Ishikawa (cell line): ENCODE results near the gene SAMD5.

Experiments used
- CEBPB ChIP-seq: IDR thresholded peaks from 2 replicates; pipeline ENCODE4 v1.6.1; 2012
- CREB1 ChIP-seq: IDR thresholded peaks from 2 replicates; pipeline ENCODE4 v1.6.1; 2012; ENCODE audit warnings: low read depth
- EGR1 ChIP-seq: IDR thresholded peaks from 2 replicates; pipeline ENCODE4 v1.6.1; 2012
- EP300 ChIP-seq: IDR thresholded peaks from 2 replicates; pipeline ENCODE4 v1.6.1; 2012; ENCODE audit warnings: borderline replicate concordance
- FOXM1 ChIP-seq: IDR thresholded peaks from 2 replicates; pipeline ENCODE4 v1.6.1; 2012; ENCODE audit warnings: low read depth, borderline replicate concordance
- MAX ChIP-seq: IDR thresholded peaks from 2 replicates; pipeline ENCODE4 v1.6.1; 2012
- NFIC ChIP-seq: IDR thresholded peaks from 2 replicates; pipeline ENCODE4 v1.6.1; 2012
- RAD21 ChIP-seq: IDR thresholded peaks from 2 replicates; pipeline ENCODE4 v1.6.1; 2012; ENCODE audit warnings: low read depth
- REST ChIP-seq: IDR thresholded peaks from 2 replicates; pipeline ENCODE4 v1.6.1; 2012; ENCODE audit warnings: low read depth, mild to moderate bottlenecking
- TAF1 ChIP-seq: IDR thresholded peaks from 2 replicates; pipeline ENCODE4 v1.6.1; 2012; ENCODE audit warnings: low read depth, mild to moderate bottlenecking
- TCF12 ChIP-seq: IDR thresholded peaks from 2 replicates; pipeline ENCODE4 v1.6.1; 2012; ENCODE audit warnings: low read depth
- TEAD4 ChIP-seq: IDR thresholded peaks from 2 replicates; pipeline ENCODE4 v1.6.1; 2012
- USF1 ChIP-seq: IDR thresholded peaks from 2 replicates; pipeline ENCODE4 v1.6.1; 2012
- YY1 ChIP-seq: IDR thresholded peaks from 2 replicates; pipeline ENCODE4 v1.6.1; 2012; ENCODE audit warnings: low read depth
- ZBTB7A ChIP-seq: IDR thresholded peaks from 2 replicates; pipeline ENCODE4 v1.6.1; 2012; ENCODE audit warnings: low read depth

The SAMD5 gene

GRCh38 chr6:147507162-147508041 lies 1.1 kb upstream of the SAMD5 start:
- TF ChIP-seq MAX: peak; percentile 55
- peak; percentile 64; the same call in 1 of the 2 replicates for TF ChIP-seq ZBTB7A
- TF ChIP-seq TCF12: no peak

- TF ChIP-seq CEBPB: no peak
- no peak for TF ChIP-seq TEAD4
- no peak for TF ChIP-seq EGR1
- TF ChIP-seq MAX: no peak
- TF ChIP-seq ZBTB7A: no peak
- TF ChIP-seq RAD21: no peak
- no peak for TF ChIP-seq CREB1
- TF ChIP-seq YY1: no peak
- no peak for TF ChIP-seq FOXM1
- TF ChIP-seq REST: no peak
- TF ChIP-seq USF1: no peak
- TF ChIP-seq EP300: no peak
- TF ChIP-seq NFIC: no peak
- TF ChIP-seq TCF12: no peak
- no peak for TF ChIP-seq TAF1
Measured at GRCh38 chr6:147508866-147509608, 547 bp downstream of the SAMD5 start.

- TF ChIP-seq REST: no peak
Measured at GRCh38 chr6:147509891-147510290, 1.4 kb downstream of the SAMD5 start.

GRCh38 chr6:147510929-147511590 lies 2.6 kb downstream of the SAMD5 start:
- TF ChIP-seq MAX: no peak
- TF ChIP-seq CEBPB: no peak
- no peak for TF ChIP-seq TEAD4
- TF ChIP-seq EP300: no peak
- TF ChIP-seq RAD21: no peak
- TF ChIP-seq CREB1: no peak
- no peak for TF ChIP-seq REST

GRCh38 chr6:147514831-147515230 lies 6.3 kb downstream of the SAMD5 start:
- TF ChIP-seq YY1: no peak
- no peak for TF ChIP-seq EGR1
- TF ChIP-seq NFIC: no peak
- TF ChIP-seq CREB1: no peak
- no peak for TF ChIP-seq MAX
